ENCODE data around the gene TRERF1. TPM values are rescaled to one million over a fixed set of nuclear protein-coding genes. Genes with fewer than 3 reads are reported as not detected.

The TRERF1 gene
- polyA plus RNA-seq, 1 of the 3 experiments (the other 2 are of a cell fraction), result 3.6 TPM

DNA sequence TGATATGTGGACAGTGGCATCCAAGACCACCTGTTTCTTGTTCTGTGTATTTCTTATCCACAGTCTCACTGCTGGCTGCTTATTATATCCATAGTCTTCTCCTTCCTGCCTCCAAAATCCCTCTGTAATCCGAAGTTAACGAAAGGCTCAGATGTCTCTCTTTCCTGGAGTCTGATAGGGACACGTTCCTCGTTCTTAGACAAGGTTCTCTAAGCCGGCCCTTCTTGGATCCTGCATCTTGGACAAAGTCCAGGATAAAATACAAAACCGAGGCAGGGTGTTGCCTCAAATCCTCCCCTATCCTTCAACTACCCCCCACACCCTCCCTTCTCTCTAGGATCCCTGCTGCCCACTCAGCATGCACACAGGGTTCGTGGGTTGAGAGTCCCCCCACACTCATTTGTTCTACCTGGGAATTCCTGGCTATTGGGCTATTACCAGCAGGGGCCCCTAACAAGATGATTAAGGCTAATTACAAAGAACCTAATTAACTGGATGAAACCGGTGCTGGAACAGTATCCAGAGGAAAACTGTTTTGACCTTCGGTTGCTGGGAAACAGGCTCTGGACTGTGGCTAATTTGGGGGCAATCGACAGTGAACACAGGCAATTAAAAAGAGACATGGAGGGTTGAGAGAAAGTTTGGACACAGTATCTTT, 201.3 kb downstream of the TRERF1 start:
- H3K79me2 ChIP-seq (ENCODE audit: insufficient read depth), result no peaks in the 10 kb centered on the region
- H2AFZ ChIP-seq (ENCODE audit: low read depth), result no peak overlapping the region
- no peak overlapping the region for H3K27ac ChIP-seq (ENCODE audit: low read depth in 2 of 2, low read length in 1 of 2)
- TF ChIP-seq, protein P1, sequence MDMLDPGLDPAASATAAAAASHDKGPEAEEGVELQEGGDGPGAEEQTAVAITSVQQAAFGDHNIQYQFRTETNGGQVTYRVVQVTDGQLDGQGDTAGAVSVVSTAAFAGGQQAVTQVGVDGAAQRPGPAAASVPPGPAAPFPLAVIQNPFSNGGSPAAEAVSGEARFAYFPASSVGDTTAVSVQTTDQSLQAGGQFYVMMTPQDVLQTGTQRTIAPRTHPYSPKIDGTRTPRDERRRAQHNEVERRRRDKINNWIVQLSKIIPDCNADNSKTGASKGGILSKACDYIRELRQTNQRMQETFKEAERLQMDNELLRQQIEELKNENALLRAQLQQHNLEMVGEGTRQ (IDR thresholded peaks at IDR 0.05; ENCODE audit: borderline replicate concordance, low read depth, low read length), result no peak
- TF ChIP-seq RXRA (IDR thresholded peaks at IDR 0.05; ENCODE audit: borderline replicate concordance, low read depth) (no peak), NRF1 (IDR thresholded peaks at IDR 0.05; ENCODE audit: low read depth, low read length) (no peak), RCOR1 (IDR thresholded peaks at IDR 0.05; ENCODE audit: low read length) (no peak), POLR2AphosphoS5 (IDR thresholded peaks at IDR 0.05; ENCODE audit: low read depth, low read length) (no peak), RFX5 (IDR thresholded peaks at IDR 0.05; ENCODE audit: low read length) (no peak), GATA2 (CRISPR knock-in tag; IDR thresholded peaks at IDR 0.05) (no peak), MEF2A (IDR thresholded peaks at IDR 0.05; ENCODE audit: borderline replicate concordance, low read depth) (no peak), TAF1 (IDR thresholded peaks at IDR 0.05; ENCODE audit: borderline replicate concordance, low read depth, low read length) (no peak), GABPA (IDR thresholded peaks at IDR 0.05; ENCODE audit: low read depth) (no peak), YY1 (IDR thresholded peaks at IDR 0.05; ENCODE audit: low read depth) (no peak), TEAD4 (IDR thresholded peaks at IDR 0.05; ENCODE audit: borderline replicate concordance, insufficient read depth) (no peak), JUND (IDR thresholded peaks at IDR 0.05) (no peak), CHD2 (IDR thresholded peaks at IDR 0.05; ENCODE audit: low read length, partially characterized antibody) (no peak)
- TF ChIP-seq, protein P2, sequence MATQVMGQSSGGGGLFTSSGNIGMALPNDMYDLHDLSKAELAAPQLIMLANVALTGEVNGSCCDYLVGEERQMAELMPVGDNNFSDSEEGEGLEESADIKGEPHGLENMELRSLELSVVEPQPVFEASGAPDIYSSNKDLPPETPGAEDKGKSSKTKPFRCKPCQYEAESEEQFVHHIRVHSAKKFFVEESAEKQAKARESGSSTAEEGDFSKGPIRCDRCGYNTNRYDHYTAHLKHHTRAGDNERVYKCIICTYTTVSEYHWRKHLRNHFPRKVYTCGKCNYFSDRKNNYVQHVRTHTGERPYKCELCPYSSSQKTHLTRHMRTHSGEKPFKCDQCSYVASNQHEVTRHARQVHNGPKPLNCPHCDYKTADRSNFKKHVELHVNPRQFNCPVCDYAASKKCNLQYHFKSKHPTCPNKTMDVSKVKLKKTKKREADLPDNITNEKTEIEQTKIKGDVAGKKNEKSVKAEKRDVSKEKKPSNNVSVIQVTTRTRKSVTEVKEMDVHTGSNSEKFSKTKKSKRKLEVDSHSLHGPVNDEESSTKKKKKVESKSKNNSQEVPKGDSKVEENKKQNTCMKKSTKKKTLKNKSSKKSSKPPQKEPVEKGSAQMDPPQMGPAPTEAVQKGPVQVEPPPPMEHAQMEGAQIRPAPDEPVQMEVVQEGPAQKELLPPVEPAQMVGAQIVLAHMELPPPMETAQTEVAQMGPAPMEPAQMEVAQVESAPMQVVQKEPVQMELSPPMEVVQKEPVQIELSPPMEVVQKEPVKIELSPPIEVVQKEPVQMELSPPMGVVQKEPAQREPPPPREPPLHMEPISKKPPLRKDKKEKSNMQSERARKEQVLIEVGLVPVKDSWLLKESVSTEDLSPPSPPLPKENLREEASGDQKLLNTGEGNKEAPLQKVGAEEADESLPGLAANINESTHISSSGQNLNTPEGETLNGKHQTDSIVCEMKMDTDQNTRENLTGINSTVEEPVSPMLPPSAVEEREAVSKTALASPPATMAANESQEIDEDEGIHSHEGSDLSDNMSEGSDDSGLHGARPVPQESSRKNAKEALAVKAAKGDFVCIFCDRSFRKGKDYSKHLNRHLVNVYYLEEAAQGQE (IDR thresholded peaks at IDR 0.05; ENCODE audit: low read depth, low read length), result no peak
- ChIA-PET CTCF (no interaction called here), POLR2A (no interaction called here)
- no peak overlapping the region for H3K4me2 ChIP-seq
- WGBS (ENCODE audit: low lambda C conversion rate), result 95% methylated on average over 10 of the region's 10 CpGs
- H3K36me3 ChIP-seq (replicated peaks in 1 of 2; ENCODE audit: control insufficient read depth in 1 of 2, insufficient read depth in 2 of 2, low read length in 1 of 2), result peaks cover 25 to 42% of the 10 kb centered on the region in 2 experiments
- no peak overlapping the region for H3K4me3 ChIP-seq (ENCODE audit: low read depth in 2 of 2, low read length in 1 of 2)
- no peaks in the 10 kb centered on the region for H4K20me1 ChIP-seq (ENCODE audit: insufficient read depth)
- H3K9me3 ChIP-seq, result no peaks in the 10 kb centered on the region
- H3K9me2 ChIP-seq, result no peaks in the 10 kb centered on the region
- H3F3A ChIP-seq (replicated peaks; ENCODE audit: insufficient read depth), result no peaks in the 10 kb centered on the region
- H3K9ac ChIP-seq, result no peak overlapping the region
- no peaks in the 10 kb centered on the region for H3K27me3 ChIP-seq (ENCODE audit: insufficient read depth)
- no peak for DNase-seq
- H3K4me1 ChIP-seq (ENCODE audit: control insufficient read depth in 1 of 2, insufficient read depth in 2 of 2, low read depth in 1 of 2, low read length in 1 of 2), result peaks cover 12 to 21% of the 10 kb centered on the region in 2 experiments; a peak in 1 of 4 replicates

Measured in SK-N-SH (cell line).